Measurements from ENCODE around the gene KCNMA1. TPM values are rescaled to one million over a fixed set of nuclear protein-coding genes. Genes with fewer than 3 reads are reported as not detected.

The KCNMA1 gene
- total RNA-seq, 1 donor from 2014 or later, result 95.5 TPM

DNA sequence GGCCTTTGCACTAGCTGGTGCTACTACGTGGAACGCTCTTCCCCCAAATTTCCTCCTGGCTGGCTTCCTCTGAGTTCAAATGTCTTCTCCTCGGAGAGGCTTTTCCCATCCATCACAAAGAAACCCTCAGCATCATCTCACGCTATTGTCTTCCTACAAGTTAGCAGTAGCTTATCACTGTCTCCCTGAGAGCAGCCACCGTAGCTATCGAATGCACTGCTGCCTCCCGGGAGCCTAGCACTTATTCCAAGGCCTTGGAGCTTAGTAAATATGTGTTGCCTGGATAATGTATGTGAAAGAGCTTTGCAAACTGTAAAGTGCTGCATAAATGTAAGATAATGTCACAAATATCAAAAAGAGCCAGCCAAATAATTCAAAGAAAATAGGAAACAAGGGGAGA, 124.4 kb downstream of the KCNMA1 start:
- H3K27ac Mint-ChIP-seq (ENCODE audit: unreplicated experiment), result peak overlapping the region; percentile 48
- H3K4me1 Mint-ChIP-seq (ENCODE audit: unreplicated experiment), result peaks cover 45% of the 10 kb centered on the region
- no peaks in the 10 kb centered on the region for H3K36me3 Mint-ChIP-seq (ENCODE audit: unreplicated experiment)
- H3K9me3 Mint-ChIP-seq (ENCODE audit: unreplicated experiment), result no peaks in the 10 kb centered on the region
- DNase-seq (ENCODE audit: extremely low spot score, unreplicated experiment), result no peak
- TF ChIP-seq, protein P1, sequence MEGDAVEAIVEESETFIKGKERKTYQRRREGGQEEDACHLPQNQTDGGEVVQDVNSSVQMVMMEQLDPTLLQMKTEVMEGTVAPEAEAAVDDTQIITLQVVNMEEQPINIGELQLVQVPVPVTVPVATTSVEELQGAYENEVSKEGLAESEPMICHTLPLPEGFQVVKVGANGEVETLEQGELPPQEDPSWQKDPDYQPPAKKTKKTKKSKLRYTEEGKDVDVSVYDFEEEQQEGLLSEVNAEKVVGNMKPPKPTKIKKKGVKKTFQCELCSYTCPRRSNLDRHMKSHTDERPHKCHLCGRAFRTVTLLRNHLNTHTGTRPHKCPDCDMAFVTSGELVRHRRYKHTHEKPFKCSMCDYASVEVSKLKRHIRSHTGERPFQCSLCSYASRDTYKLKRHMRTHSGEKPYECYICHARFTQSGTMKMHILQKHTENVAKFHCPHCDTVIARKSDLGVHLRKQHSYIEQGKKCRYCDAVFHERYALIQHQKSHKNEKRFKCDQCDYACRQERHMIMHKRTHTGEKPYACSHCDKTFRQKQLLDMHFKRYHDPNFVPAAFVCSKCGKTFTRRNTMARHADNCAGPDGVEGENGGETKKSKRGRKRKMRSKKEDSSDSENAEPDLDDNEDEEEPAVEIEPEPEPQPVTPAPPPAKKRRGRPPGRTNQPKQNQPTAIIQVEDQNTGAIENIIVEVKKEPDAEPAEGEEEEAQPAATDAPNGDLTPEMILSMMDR (IDR thresholded peaks at IDR 0.05), result no peak
- H3K27me3 Mint-ChIP-seq (ENCODE audit: unreplicated experiment), result no peaks in the 10 kb centered on the region
- no peak overlapping the region for H3K4me3 Mint-ChIP-seq (ENCODE audit: unreplicated experiment)

DNA sequence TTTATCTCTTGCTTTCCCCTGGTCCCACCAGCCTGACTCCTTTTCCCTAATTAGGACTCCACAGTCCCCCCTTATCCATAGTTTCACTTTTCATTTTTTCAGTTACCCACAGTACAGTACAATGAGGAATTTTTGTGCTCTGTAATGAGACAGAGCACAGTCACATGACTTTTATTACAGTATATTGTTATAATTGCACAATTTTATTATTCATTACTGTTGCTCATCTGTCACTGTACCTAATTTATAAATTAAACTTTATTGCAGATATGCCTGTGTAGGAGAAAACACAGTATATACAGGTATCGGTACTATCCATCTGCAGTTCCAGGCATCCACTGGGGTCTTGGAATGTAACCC, 125.4 kb downstream of the KCNMA1 start:
- no peak for DNase-seq (ENCODE audit: extremely low spot score, unreplicated experiment)
- H3K36me3 Mint-ChIP-seq (ENCODE audit: unreplicated experiment), result no peaks in the 10 kb centered on the region
- peak overlapping the region; percentile 31 for H3K27ac Mint-ChIP-seq (ENCODE audit: unreplicated experiment)
- H3K27me3 Mint-ChIP-seq (ENCODE audit: unreplicated experiment), result no peaks in the 10 kb centered on the region
- no peak overlapping the region for H3K4me3 Mint-ChIP-seq (ENCODE audit: unreplicated experiment)
- TF ChIP-seq, protein P1 (IDR thresholded peaks at IDR 0.05), result no peak
- H3K9me3 Mint-ChIP-seq (ENCODE audit: unreplicated experiment), result no peaks in the 10 kb centered on the region
- H3K4me1 Mint-ChIP-seq (ENCODE audit: unreplicated experiment), result peaks cover 52% of the 10 kb centered on the region

DNA sequence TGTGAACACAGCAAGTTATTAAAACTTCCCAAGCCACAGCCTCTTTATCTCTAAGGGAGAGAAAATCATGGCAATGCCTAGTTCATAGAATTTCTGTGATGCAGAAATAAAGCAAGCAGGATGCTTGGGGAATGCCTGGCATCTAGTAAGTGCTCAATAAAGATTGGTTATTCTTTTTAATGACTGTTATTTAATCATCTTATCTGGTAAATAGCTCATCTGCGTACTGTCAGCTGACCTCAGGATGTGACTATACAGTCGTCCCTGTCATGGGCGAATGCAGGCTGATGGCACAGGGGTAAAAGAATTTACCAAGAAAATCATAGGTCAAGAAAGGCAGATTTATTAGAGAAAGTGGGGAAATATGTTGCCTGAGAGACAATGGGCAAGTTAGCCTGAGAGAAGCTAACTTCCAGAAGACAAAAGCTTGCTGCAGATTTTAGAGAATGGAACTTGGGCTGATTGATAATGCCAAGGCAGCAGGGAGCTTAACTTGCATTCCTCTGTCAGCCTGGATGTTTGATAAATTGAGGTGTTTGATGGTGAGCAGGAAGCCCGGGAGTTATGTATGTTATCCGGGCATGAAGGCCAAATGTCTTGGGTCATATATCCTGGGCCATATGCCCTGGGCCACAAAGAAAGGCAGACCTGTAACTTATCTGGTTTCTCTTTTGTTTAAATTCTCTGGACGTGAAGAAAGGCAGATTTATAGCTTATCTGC, 126.0 kb downstream of the KCNMA1 start:
- no peaks in the 10 kb centered on the region for H3K9me3 Mint-ChIP-seq (ENCODE audit: unreplicated experiment)
- H3K27me3 Mint-ChIP-seq (ENCODE audit: unreplicated experiment), result no peaks in the 10 kb centered on the region
- no peak for DNase-seq (ENCODE audit: extremely low spot score, unreplicated experiment)
- H3K4me1 Mint-ChIP-seq (ENCODE audit: unreplicated experiment), result peaks cover 57% of the 10 kb centered on the region
- TF ChIP-seq, protein P1 (IDR thresholded peaks at IDR 0.05), result no peak
- no peak overlapping the region for H3K4me3 Mint-ChIP-seq (ENCODE audit: unreplicated experiment)
- peak overlapping the region; percentile 31 for H3K27ac Mint-ChIP-seq (ENCODE audit: unreplicated experiment)
- no peaks in the 10 kb centered on the region for H3K36me3 Mint-ChIP-seq (ENCODE audit: unreplicated experiment)

DNA sequence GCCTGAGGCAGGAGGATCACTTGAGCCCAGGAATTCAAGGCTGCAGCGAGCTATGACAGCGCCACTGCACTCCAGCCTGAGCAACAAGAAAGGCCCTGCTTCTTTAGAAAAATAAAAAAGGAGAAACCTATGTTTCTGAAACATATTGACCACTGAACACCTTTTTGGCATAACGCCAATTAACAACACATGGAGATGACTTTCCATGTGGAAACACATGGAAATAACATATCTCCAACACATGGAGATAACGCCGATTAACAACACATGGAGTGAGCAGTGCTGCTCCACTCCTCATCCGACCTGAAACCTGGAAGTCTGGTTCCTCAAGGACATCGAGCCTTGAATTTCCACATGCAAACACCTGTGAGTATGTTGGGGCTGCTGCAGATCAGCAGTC, 126.9 kb downstream of the KCNMA1 start:
- no peak overlapping the region for H3K27ac Mint-ChIP-seq (ENCODE audit: unreplicated experiment)
- no peaks in the 10 kb centered on the region for H3K9me3 Mint-ChIP-seq (ENCODE audit: unreplicated experiment)
- H3K4me3 Mint-ChIP-seq (ENCODE audit: unreplicated experiment), result no peak overlapping the region
- TF ChIP-seq, protein P1 (IDR thresholded peaks at IDR 0.05), result no peak
- H3K4me1 Mint-ChIP-seq (ENCODE audit: unreplicated experiment), result peaks cover 64% of the 10 kb centered on the region
- no peaks in the 10 kb centered on the region for H3K36me3 Mint-ChIP-seq (ENCODE audit: unreplicated experiment)
- no peaks in the 10 kb centered on the region for H3K27me3 Mint-ChIP-seq (ENCODE audit: unreplicated experiment)
- no peak for DNase-seq (ENCODE audit: extremely low spot score, unreplicated experiment)

DNA sequence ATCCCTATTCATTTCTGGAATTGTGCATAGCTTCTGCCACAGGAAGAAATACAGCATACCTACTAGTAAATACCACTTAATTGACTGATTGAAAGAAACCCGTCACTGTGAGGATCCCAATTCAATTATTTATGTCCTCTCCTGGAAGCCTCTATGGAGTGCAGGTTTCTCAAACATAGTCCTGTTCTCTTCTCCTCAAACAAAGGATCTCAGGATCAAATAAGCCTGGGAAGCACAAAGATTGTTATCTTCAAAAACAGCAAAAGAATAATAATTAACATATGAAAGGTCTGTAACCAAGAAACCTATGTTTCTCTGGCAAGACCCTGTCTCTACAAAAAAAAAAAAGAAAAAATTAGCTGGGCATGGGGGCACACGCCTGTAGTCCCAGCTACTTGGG, 127.3 kb downstream of the KCNMA1 start:
- H3K9me3 Mint-ChIP-seq (ENCODE audit: unreplicated experiment), result no peaks in the 10 kb centered on the region
- no peak for DNase-seq (ENCODE audit: extremely low spot score, unreplicated experiment)
- H3K4me3 Mint-ChIP-seq (ENCODE audit: unreplicated experiment), result no peak overlapping the region
- H3K36me3 Mint-ChIP-seq (ENCODE audit: unreplicated experiment), result no peaks in the 10 kb centered on the region
- H3K27me3 Mint-ChIP-seq (ENCODE audit: unreplicated experiment), result no peaks in the 10 kb centered on the region
- peaks cover 66% of the 10 kb centered on the region for H3K4me1 Mint-ChIP-seq (ENCODE audit: unreplicated experiment)
- TF ChIP-seq, protein P1 (IDR thresholded peaks at IDR 0.05), result no peak
- H3K27ac Mint-ChIP-seq (ENCODE audit: unreplicated experiment), result no peak overlapping the region

Data from osteocyte (in vitro differentiated cells).